GM19099 (cell line): ENCODE measurements around the gene ZNF143.

ENCODE experiments used
- POLR2A ChIP-seq: IDR thresholded peaks from 3 replicates; pipeline ENCODE4 v1.6.1; 2011; ENCODE audit warnings: low read depth; ENCODE audit not compliant: insufficient read length; ENCODE audit errors: extremely low read depth

Gene ZNF143

GRCh38 chr11:9528573-9529333 lies 67.9 kb downstream of the ZNF143 start:
- TF ChIP-seq POLR2A: no peak

GRCh38 chr11:9529334-9529650 lies 68.5 kb downstream of the ZNF143 start:
- no peak for TF ChIP-seq POLR2A

- TF ChIP-seq POLR2A: no peak
Measured at GRCh38 chr11:9530020-9530621, 69.3 kb downstream of the ZNF143 start.

GRCh38 chr11:9530901-9531625 lies 70.3 kb downstream of the ZNF143 start:
- no peak for TF ChIP-seq POLR2A

GRCh38 chr11:9533058-9533457 lies 72.2 kb downstream of the ZNF143 start:
- TF ChIP-seq POLR2A: no peak

GRCh38 chr11:9533736-9534473 lies 73.1 kb downstream of the ZNF143 start:
- TF ChIP-seq POLR2A: no peak

- TF ChIP-seq POLR2A: no peak
Measured at GRCh38 chr11:9535189-9535781, 74.5 kb downstream of the ZNF143 start.

- no peak for TF ChIP-seq POLR2A
Measured at GRCh38 chr11:9538548-9538947, 77.7 kb downstream of the ZNF143 start.

GRCh38 chr11:9550191-9550628 lies 89.4 kb downstream of the ZNF143 start:
- no peak for TF ChIP-seq POLR2A

- TF ChIP-seq POLR2A: no peak
Measured at GRCh38 chr11:9561279-9561982, 100.6 kb downstream of the ZNF143 start.

- no peak for TF ChIP-seq POLR2A
Measured at GRCh38 chr11:9562716-9563115, 101.9 kb downstream of the ZNF143 start.

- no peak for TF ChIP-seq POLR2A
Measured at GRCh38 chr11:9563196-9563730, 102.5 kb downstream of the ZNF143 start.

- no peak for TF ChIP-seq POLR2A
Measured at GRCh38 chr11:9565822-9566560, 105.2 kb downstream of the ZNF143 start.
